Dedifferentiated amniotic fluid mesenchymal stem cell (primary cell): ENCODE data around the gene SNAPC1.

ENCODE experiments used
- DNase-seq: peaks from one replicate; pipeline ENCODE4 v3.0.0-alpha.2; 2016; ENCODE audit errors: extremely low spot score

The SNAPC1 gene

DNA sequence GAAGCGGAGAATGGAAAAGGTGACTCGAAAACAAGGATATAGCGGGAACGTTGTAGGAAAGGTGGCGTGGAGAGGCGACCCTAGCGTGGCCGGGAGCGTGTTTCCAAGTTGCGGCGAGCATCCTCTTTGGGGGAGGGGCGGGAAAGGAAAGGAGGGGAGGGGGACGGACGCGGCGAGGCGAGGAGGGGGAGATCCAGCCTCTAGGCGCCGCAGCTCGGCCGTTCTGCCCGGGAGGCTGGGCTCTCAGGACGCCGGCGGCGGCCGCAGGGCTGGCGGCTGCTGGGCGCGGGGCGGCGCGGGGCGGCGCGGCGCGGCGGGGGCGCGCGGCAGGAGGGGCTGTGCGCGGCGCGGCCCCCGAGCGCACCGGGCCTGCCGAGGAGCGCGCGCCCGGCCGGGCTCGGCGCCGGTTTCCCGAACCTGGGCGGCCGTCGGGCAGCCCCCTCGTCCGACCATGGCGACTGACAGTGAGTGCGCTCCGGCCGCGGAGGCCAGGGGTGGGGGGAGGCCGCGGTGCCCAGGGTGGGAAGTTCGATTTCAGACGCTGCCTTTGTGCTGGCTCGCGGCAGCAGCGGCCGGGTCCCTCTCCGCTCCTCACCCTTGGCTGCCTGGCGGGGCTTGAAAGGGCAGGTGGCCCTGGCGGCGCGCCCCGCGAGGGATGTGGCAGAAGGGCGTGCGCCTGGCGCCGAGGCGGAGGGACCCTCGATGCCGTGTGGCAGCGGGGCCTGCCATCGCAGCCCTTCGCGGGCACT lies 50.3 kb downstream of the SNAPC1 start, which contains the start of gene SYT16:
Gene SYT16 (plus strand): TSS at position 357 of the 749 bp plus-strand sequence.
- DNase-seq: no peak

DNA sequence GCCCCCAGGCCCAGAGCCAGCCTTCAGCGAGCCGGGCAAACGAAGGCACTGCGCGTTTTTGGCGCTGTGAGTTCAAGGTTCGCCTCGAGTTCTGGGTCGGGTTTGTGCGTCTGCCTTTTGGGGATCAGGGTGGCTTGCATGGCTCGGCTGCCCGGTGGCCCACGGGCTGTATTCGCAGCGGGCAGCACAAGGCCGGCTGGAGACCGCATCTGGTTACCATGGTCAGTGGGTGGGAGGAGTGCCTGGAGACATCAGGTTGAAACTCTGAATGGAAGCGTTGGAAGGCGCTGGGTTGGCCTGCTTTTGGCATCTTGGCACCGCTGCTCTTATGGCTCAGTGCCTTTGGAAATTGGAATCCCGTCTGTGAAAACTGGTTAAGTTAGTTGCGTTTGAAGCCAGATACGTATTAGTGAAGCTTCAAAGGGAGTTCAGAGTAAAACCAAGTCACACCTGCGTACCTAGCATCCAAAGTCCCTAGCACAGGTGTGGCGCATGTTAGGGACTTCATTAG lies 50.9 kb downstream of the SNAPC1 start:
- no peak for DNase-seq

DNA sequence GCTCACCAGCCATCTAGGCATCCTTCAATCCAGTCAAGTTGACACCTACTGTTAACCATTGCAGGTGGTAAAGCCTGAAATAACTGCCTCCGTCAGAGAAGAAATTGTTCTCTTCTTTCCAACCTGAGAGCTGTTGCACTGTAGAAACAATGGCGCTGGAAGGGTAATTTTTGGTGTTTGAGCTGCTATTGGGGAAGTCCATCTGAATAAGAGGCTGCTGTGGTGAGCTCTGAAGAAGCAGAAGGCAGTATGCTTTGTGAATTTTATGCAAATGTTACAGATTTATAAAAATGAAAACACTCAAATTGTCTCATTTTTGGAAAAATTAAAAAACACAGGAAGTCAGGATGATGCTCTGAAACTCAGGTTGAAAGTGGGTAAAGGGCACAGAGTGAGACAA lies 60.2 kb downstream of the SNAPC1 start:
- DNase-seq: no peak

DNA sequence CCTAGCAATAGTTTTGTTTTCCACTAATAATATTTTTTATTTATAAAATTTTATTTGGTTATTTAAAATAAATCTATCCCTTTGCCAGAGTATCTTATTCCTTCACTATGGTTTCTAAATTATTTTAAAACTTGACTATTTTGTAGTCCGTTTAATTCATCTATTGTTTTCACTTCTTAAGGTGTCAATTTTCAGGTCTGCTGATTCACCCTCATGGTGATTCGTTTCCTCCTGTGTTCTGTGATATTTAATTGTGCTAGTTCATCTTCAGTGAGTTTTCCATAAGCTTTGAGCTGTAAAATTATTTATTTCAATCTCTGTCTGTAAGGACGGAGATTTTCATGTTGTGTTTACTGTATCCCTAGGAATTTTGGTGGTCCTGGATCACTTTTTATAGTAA lies 70.6 kb downstream of the SNAPC1 start:
- DNase-seq: no peak

DNA sequence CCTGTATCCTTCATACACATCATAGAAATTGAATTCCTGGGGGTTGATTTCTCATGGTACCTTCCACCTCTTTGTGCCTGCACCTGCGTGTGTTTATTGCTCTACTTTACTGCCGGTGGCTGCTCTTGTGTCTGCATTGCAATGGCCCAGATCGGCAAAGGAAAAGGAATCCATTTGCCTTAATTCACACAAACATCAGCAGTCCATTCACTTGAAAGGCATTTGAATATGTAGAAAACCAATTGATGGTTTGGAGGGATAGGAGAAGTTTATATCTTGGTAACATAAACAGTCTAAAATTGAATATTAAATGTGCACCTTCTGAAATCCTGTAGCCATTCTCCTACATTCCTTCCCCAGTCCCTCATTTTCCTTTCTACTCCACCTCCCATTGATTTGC lies 74.0 kb downstream of the SNAPC1 start:
- no peak for DNase-seq

DNA sequence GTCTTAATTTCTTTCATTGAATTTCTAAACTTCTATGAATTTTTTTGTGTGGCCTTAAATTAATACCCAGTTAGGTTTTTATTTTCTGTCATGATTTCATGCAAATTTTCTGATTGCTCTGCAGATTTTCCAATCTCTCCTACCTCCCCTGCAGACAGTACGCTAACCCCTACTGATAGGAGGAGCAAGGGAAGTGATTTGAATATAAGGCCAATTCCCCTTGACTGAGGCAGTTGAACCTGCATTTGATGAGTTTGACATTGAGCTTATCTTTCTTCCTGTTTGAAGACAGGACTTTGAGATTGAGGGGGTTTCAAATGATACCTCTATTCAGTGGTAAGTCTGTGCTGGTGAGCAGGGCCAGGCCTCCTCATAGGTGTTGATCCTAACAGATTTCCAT lies 74.6 kb downstream of the SNAPC1 start:
- no peak for DNase-seq

DNA sequence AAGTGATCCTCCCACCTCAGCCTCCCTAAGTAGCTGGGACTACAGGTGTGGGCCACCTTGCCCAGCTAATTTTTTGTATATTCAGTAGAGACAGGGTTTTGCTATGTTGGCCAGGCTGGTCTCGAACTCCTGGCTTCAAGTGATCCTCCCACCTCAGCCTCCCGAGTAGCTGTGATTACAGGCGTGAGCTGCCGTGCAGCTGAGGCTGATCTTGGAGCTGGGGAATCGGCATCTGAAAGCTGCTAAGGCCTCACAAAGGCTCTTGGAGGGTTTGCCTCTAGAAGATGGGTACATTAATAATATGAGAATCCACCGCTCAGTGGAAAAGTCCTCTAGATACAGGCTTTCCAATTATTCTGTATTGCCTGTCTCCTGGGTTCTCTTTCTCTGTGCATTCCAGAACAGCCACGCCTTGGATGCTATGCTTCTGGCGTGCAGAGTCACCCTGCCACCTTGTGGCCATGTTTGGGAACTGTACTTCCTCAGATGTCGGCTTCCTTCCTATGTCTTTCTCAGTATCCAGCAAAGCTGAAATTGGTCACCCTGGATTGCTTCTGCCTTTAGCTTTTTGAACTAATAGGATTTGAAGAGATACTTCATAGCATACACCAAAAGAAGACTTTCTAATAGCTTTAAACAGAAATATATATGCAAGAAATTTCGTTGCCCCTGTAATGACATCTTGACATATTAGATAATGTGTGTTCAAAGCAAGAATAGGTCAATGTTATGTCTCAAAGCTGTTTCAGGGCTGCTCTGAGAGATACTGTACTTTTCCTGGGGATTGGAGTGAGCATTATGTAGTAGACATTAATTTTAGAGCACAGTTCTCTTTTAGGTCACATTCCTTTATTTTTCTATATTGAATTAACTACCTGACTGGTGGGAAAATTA lies 75.4 kb downstream of the SNAPC1 start:
- DNase-seq: peak; percentile 81

DNA sequence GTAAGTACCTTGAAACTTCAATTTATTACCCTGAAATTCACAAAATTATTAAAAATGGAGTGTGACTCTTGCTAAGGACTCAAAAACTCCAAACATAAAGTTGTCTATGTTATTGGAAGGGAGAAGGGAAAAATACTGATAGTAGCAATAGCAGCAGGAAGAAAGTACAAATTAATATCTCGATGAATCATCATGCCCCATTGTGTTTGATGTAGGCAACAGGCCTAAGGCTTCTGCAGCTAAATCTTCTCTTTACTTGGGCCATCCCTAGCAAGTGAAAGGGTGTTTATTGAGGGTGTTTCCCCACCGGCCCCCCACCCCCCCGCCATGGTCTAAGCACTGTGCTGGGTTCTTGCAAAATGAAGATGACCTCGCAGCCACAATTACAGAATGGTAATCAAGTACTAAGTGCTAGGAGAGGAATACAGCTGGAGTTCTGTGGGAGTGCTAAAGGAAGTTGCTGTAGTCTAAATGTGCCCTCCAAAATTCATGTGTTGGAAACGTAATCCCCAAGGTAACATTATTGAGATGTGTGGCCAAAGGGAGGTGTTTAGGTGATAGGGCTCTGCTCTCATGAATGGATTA lies 76.5 kb downstream of the SNAPC1 start:
- DNase-seq: no peak

DNA sequence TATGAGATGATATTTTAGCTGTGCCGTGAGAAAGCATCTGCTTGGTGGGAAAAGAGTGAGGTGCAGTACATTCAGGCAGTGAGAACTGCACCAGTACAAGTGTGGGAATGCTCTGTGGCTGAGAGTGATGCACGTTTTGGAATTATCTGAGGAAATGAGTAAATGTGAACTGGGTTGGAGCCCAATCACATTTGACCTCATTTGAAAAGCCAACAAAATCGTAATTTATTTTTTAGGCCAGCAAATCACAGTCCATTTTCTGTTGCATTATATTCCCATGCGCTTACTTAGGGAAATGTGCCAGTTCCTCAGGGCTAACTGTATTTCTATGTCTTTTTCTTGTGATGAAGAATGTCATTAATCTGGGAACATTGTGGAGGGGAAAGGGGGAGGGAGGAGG lies 77.3 kb downstream of the SNAPC1 start:
- DNase-seq: no peak

DNA sequence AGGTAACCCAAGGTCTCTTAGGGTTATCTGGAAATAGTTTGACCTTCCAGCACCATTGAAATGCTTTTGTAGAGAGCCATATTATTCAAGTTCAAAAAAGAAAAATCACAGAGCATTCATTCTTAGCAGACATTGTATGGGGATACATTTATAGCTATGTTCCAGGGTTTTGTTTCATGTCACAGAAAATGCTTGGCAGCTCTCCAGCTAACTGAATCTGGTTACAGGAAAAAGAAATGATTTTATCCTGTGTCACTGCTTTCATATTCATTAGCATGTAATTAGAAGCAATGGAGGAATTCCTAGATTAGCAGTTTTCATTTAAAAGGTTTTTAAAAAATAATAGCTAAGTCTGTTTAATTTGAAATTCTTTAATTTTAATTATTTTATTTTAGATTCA lies 78.9 kb downstream of the SNAPC1 start:
- no peak for DNase-seq
